ENCODE results near the gene GP5. TPM values are rescaled to one million over a fixed set of nuclear protein-coding genes. Genes with fewer than 3 reads are reported as not detected.

Gene GP5
- total RNA-seq, 1 donor from 2014 or later, result 0.42 TPM

- H3K36me3 ChIP-seq (ENCODE audit: control insufficient read depth, insufficient read depth, low read length), result no peaks in the 10 kb centered on the region
- H3K27me3 ChIP-seq (ENCODE audit: control insufficient read depth, insufficient read depth, low read length), result peaks cover 25% of the 10 kb centered on the region
- TF ChIP-seq CTCF (IDR thresholded peaks at IDR 0.05; ENCODE audit: insufficient read depth, low read length, poor library complexity, severe bottlenecking), result no peak
- H3K4me3 ChIP-seq (ENCODE audit: low read depth, low read length), result no peak overlapping the region
- no peak for DNase-seq (ENCODE audit: low read depth)
Measured at GRCh38 chr3:194386066-194386465, 13.0 kb downstream of the GP5 start.

GRCh38 chr3:194384569-194385001 lies 14.5 kb downstream of the GP5 start:
- H3K4me3 ChIP-seq (ENCODE audit: low read depth, low read length), result no peak overlapping the region
- H3K27me3 ChIP-seq (ENCODE audit: control insufficient read depth, insufficient read depth, low read length), result peaks cover 29% of the 10 kb centered on the region
- no peak for DNase-seq (ENCODE audit: low read depth)
- no peaks in the 10 kb centered on the region for H3K36me3 ChIP-seq (ENCODE audit: control insufficient read depth, insufficient read depth, low read length)
- no peak for TF ChIP-seq CTCF (IDR thresholded peaks at IDR 0.05; ENCODE audit: insufficient read depth, low read length, poor library complexity, severe bottlenecking)

GRCh38 chr3:194384156-194384555 lies 14.9 kb downstream of the GP5 start:
- TF ChIP-seq CTCF (IDR thresholded peaks at IDR 0.05; ENCODE audit: insufficient read depth, low read length, poor library complexity, severe bottlenecking), result no peak
- no peaks in the 10 kb centered on the region for H3K36me3 ChIP-seq (ENCODE audit: control insufficient read depth, insufficient read depth, low read length)
- peaks cover 27% of the 10 kb centered on the region for H3K27me3 ChIP-seq (ENCODE audit: control insufficient read depth, insufficient read depth, low read length)
- H3K4me3 ChIP-seq (ENCODE audit: low read depth, low read length), result no peak overlapping the region
- no peak for DNase-seq (ENCODE audit: low read depth)

- Histone ChIP-seq H3K4me3 (ENCODE audit: low read depth, low read length) (no peak overlapping the region), H3K36me3 (ENCODE audit: control insufficient read depth, insufficient read depth, low read length) (no peaks in the 10 kb centered on the region), H3K27me3 (ENCODE audit: control insufficient read depth, insufficient read depth, low read length) (peaks cover 27% of the 10 kb centered on the region)
- no peak for TF ChIP-seq CTCF (IDR thresholded peaks at IDR 0.05; ENCODE audit: insufficient read depth, low read length, poor library complexity, severe bottlenecking)
- DNase-seq (ENCODE audit: low read depth), result no peak
Measured at GRCh38 chr3:194383276-194383940, 15.7 kb downstream of the GP5 start.

- TF ChIP-seq CTCF (IDR thresholded peaks at IDR 0.05; ENCODE audit: insufficient read depth, low read length, poor library complexity, severe bottlenecking), result no peak
- H3K27me3 ChIP-seq (ENCODE audit: control insufficient read depth, insufficient read depth, low read length), result peaks cover 25% of the 10 kb centered on the region
- no peak for DNase-seq (ENCODE audit: low read depth)
- no peaks in the 10 kb centered on the region for H3K36me3 ChIP-seq (ENCODE audit: control insufficient read depth, insufficient read depth, low read length)
- no peak overlapping the region for H3K4me3 ChIP-seq (ENCODE audit: low read depth, low read length)
Measured at GRCh38 chr3:194382892-194383223, 16.2 kb downstream of the GP5 start.

Measured in kidney epithelial cell (primary cell).